Stomach (tissue), 4 donors: ENCODE results near the gene FAM9C.

Source experiments
- POLR2A ChIP-seq, 4 donors: fragments of 450-650 bp; IDR thresholded peaks; one replicate each; pipeline ENCODE4 v1.6.1; 2016; ENCODE audit warnings: antibody characterized with exemption in 4 of 4, control low read depth in 2 of 4, mild to moderate bottlenecking in 1 of 4, moderate library complexity in 1 of 4
- POLR2AphosphoS5 ChIP-seq, 3 donors: sonication (generic); formaldehyde crosslinking; IDR thresholded peaks; one replicate each; pipeline ENCODE4 v1.6.1; 2016; ENCODE audit warnings: antibody characterized with exemption in 3 of 3

- no peak for TF ChIP-seq POLR2AphosphoS5 (IDR thresholded peaks at IDR 0.05)
- TF ChIP-seq POLR2A (IDR thresholded peaks at IDR 0.05): no peak
These were observed 30.0 kb downstream of the FAM9C start for GRCh38 chrX:13014111-13015096.
